Activated CD8-positive, alpha-beta T cell treated with anti-CD3 and anti-CD28 coated beads for 36 hours (primary cell): ENCODE measurements around the gene CST6. TPM values are rescaled to one million over a fixed set of nuclear protein-coding genes. Genes with fewer than 3 reads are reported as not detected.

Source experiments
- ATAC-seq: fragments of 200-7000 bp; cut with Tn5 transposase; one replicate; pipeline ENCODE4 v1.10.0; 2021; ENCODE audit warnings: mild to moderate bottlenecking, moderate library complexity
- CTCF ChIA-PET: fragments of 350-600 bp; sonication (Branson Sonifier 250); formaldehyde crosslinking; loops from one replicate; lab custom pipeline; 2021; ENCODE audit warnings: antibody characterized with exemption; lab: Charles Lee
- POLR2A ChIA-PET: fragments of 350-600 bp; sonication (Branson Sonifier 250); formaldehyde crosslinking; loops from one replicate; lab custom pipeline; 2021; ENCODE audit warnings: antibody characterized with exemption; lab: Charles Lee
- DNase-seq: peaks from one replicate; pipeline ENCODE4 v3.0.0-alpha.2; 2020
- H3K27ac Mint-ChIP-seq: one replicate; pipeline ENCODE4 v1.8.0; 2021; ENCODE audit warnings: mild to moderate bottlenecking, mixed read lengths
- H3K27me3 Mint-ChIP-seq: one replicate; pipeline ENCODE4 v1.8.0; 2021; ENCODE audit warnings: mixed read lengths
- H3K36me3 Mint-ChIP-seq: one replicate; pipeline ENCODE4 v1.8.0; 2021; ENCODE audit warnings: low read depth, mixed read lengths
- H3K4me1 Mint-ChIP-seq: one replicate; pipeline ENCODE4 v1.8.0; 2021; ENCODE audit warnings: low read depth, mixed read lengths
- H3K4me3 Mint-ChIP-seq: one replicate; pipeline ENCODE4 v1.8.0; 2021; ENCODE audit warnings: mild to moderate bottlenecking, moderate library complexity, mixed read lengths
- H3K9me3 Mint-ChIP-seq: one replicate; pipeline ENCODE4 v1.8.0; 2021; ENCODE audit warnings: mixed read lengths
- CTCF ChIP-seq: fragments of 200-600 bp; IDR thresholded peaks from one replicate; pipeline ENCODE4 v1.8.0; 2022; ENCODE audit warnings: antibody characterized with exemption, mild to moderate bottlenecking
- intact Hi-C: fragments of 100-400 bp; cut with micrococcal nuclease; formaldehyde crosslinking; loops from one replicate; pipeline ENCODE4 v1.10.0; 2022
- total RNA-seq, 2 experiments: library from RNA; stranded (reverse); gene quantifications; one replicate each; pipeline ENCODE4 v1.2.3, GENCODE V29; 2021

Gene CST6
- total RNA-seq, 2 experiments from 2014 or later: 0.50 TPM; not detected in 1

GRCh38 chr11:66013762-66014100 lies 1.9 kb downstream of the CST6 start:
- ChIA-PET POLR2A (interaction anchor here (0.6 to 1.9 kb wide), 4 partner anchors 9 to 1789 kb away, joined by 3 to 6 read pairs (median 3); no protein-coding TSS in a partner anchor), CTCF (interaction anchor here (1.3 to 5.9 kb wide), 3 partner anchors 9 to 234 kb away, joined by 3 to 38 read pairs (median 20); no protein-coding TSS in a partner anchor)
- no peak for DNase-seq
- peaks cover 17% of the 10 kb centered on the region for H3K27me3 Mint-ChIP-seq
- H3K4me3 Mint-ChIP-seq: no peak overlapping the region
- peaks cover 9% of the 10 kb centered on the region for H3K4me1 Mint-ChIP-seq
- no peak for ATAC-seq
- no peak for TF ChIP-seq CTCF
- no peaks in the 10 kb centered on the region for H3K36me3 Mint-ChIP-seq
- no peak overlapping the region for H3K27ac Mint-ChIP-seq
- intact Hi-C loops: no loop called here
- no peaks in the 10 kb centered on the region for H3K9me3 Mint-ChIP-seq

GRCh38 chr11:66014804-66015453 lies 3.1 kb downstream of the CST6 start:
- Mint-ChIP-seq H3K9me3 (no peaks in the 10 kb centered on the region), H3K27me3 (peaks cover 17% of the 10 kb centered on the region), H3K4me3 (no peak overlapping the region), H3K36me3 (no peaks in the 10 kb centered on the region), H3K27ac (no peak overlapping the region), H3K4me1 (peaks cover 9% of the 10 kb centered on the region)
- intact Hi-C loops: no loop called here
- no peak for DNase-seq
- POLR2A ChIA-PET: no interaction called here
- ATAC-seq: no peak
- CTCF ChIA-PET: interaction anchor here (1.5 to 5.9 kb wide), 2 partner anchors 30 to 31 kb away, joined by 6 to 38 read pairs; no protein-coding TSS in a partner anchor
- no peak for TF ChIP-seq CTCF

DNA sequence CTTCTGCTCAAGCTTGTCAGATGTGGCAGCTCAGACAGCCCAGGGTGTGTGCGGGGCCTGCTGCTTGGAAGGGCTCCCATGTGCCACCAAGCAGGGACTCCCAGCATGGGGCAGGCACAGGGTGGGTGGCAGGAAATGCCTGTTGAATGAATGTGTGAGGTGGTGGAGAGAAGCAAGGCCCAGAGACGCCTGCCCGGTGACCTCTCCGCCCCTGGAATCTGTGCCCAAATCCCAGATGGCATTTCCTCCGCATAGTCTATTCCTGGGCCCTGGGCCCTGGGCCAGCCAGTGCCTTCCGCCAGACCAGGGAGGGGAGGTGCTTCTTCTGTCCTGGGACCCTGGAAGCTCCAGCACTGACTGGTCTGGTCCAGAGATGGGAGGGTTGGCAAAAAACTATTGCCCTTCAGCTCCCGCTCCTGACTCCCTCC lies 3.7 kb downstream of the CST6 start:
- ATAC-seq (no peak), DNase-seq (no peak)
- H3K36me3 Mint-ChIP-seq: no peaks in the 10 kb centered on the region
- intact Hi-C loops: no loop called here
- H3K9me3 Mint-ChIP-seq: no peaks in the 10 kb centered on the region
- TF ChIP-seq CTCF: no peak
- peaks cover 12% of the 10 kb centered on the region for H3K4me1 Mint-ChIP-seq
- ChIA-PET CTCF (interaction anchor here (1.5 kb wide), 1 partner anchor 29 kb away, joined by 6 read pairs; no protein-coding TSS in a partner anchor), POLR2A (interaction anchor here (0.6 kb wide), 1 partner anchor 357 kb away, joined by 3 read pairs; no protein-coding TSS in a partner anchor)
- peaks cover 17% of the 10 kb centered on the region for H3K27me3 Mint-ChIP-seq
- no peak overlapping the region for H3K4me3 Mint-ChIP-seq
- no peak overlapping the region for H3K27ac Mint-ChIP-seq

GRCh38 chr11:66015936-66016792 lies 4.4 kb downstream of the CST6 start:
- no peak overlapping the region for H3K27ac Mint-ChIP-seq
- ATAC-seq (no peak), DNase-seq (no peak)
- no peak for TF ChIP-seq CTCF
- peaks cover 17% of the 10 kb centered on the region for H3K4me1 Mint-ChIP-seq
- CTCF ChIA-PET: interaction anchor here (1.5 kb wide), 1 partner anchor 29 kb away, joined by 6 read pairs; no protein-coding TSS in a partner anchor
- POLR2A ChIA-PET: interaction anchor here (0.6 kb wide), 1 partner anchor 356 kb away, joined by 3 read pairs; no protein-coding TSS in a partner anchor
- intact Hi-C loops: no loop called here
- no peaks in the 10 kb centered on the region for H3K9me3 Mint-ChIP-seq
- H3K36me3 Mint-ChIP-seq: no peaks in the 10 kb centered on the region
- H3K27me3 Mint-ChIP-seq: peaks cover 17% of the 10 kb centered on the region
- no peak overlapping the region for H3K4me3 Mint-ChIP-seq
